Measurements from ENCODE around the gene TNFAIP8L2.

GRCh38 chr1:151144474-151145303, 11.8 kb upstream of the TNFAIP8L2 start:
- TF ChIP-seq CTCF (IDR thresholded peaks at IDR 0.05) = no peak
- no peak for TF ChIP-seq EZH2phosphoT487 (IDR thresholded peaks at IDR 0.05)

All from neural progenitor cell (in vitro differentiated cells).